WTC11 (cell line): ENCODE data around the gene OR5AU1.

Experiments used
- AFF4 ChIP-seq: sonication (generic); formaldehyde crosslinking; IDR thresholded peaks from 2 replicates; pipeline ENCODE4 v1.8.1; 2023; ENCODE audit warnings: mild to moderate bottlenecking, missing genetic modification reagents, borderline replicate concordance
- ATF1 ChIP-seq: sonication (generic); formaldehyde crosslinking; IDR thresholded peaks from 2 replicates; pipeline ENCODE4 v1.8.1; 2023; ENCODE audit warnings: mild to moderate bottlenecking, moderate library complexity, missing genetic modification reagents
- ETV6 ChIP-seq: sonication (generic); formaldehyde crosslinking; IDR thresholded peaks from 2 replicates; pipeline ENCODE4 v1.8.1; 2022; ENCODE audit warnings: mild to moderate bottlenecking, missing genetic modification reagents
- NR1H2 ChIP-seq: sonication (generic); formaldehyde crosslinking; IDR thresholded peaks from 2 replicates; pipeline ENCODE4 v1.9.0; 2021; ENCODE audit warnings: mild to moderate bottlenecking, moderate library complexity, missing genetic modification reagents
- OVOL2 ChIP-seq: fragments of 250-450 bp; sonication (Bioruptor Pico); IDR thresholded peaks from 2 replicates; pipeline ENCODE4 v1.9.0; 2021; ENCODE audit warnings: mild to moderate bottlenecking, borderline replicate concordance
- TEAD4 ChIP-seq: sonication (generic); formaldehyde crosslinking; IDR thresholded peaks from 2 replicates; pipeline ENCODE4 v1.8.0; 2022; ENCODE audit warnings: mild to moderate bottlenecking, missing genetic modification reagents
- TF ChIP-seq, protein P1 (sequence below): fragments of 200-600 bp; IDR thresholded peaks from 2 replicates; pipeline ENCODE4 v1.8.0; 2022; ENCODE audit warnings: antibody characterized with exemption
- TF ChIP-seq, protein P2 (sequence below): sonication (generic); formaldehyde crosslinking; IDR thresholded peaks from 2 replicates; pipeline ENCODE4 v1.8.0; 2022; ENCODE audit warnings: mild to moderate bottlenecking, missing genetic modification reagents
- TF ChIP-seq, protein P3 (sequence below): sonication (generic); formaldehyde crosslinking; IDR thresholded peaks from 2 replicates; pipeline ENCODE4 v1.8.1; 2023; ENCODE audit warnings: mild to moderate bottlenecking, moderate library complexity, missing genetic modification reagents

DNA sequence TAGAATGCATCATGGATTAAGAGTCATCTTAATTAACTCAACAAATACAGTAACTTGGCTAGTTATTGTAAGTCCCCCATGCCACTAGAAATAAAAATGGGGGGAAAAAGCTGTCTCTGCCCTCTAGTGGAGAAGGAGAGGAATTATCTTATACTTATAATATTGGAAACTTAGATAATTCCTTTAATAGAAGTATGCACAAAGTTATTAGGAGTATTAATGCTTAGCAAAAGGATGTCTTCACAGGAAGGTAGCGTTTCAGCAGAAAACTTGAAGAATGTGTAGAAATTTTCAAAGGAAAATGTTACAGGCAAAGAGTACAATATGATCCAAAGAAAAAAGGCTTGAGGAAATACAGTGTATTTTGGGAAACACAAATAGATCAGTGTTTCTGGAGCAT lies 19.8 kb downstream of the OR5AU1 start:
- TF ChIP-seq, protein P1, sequence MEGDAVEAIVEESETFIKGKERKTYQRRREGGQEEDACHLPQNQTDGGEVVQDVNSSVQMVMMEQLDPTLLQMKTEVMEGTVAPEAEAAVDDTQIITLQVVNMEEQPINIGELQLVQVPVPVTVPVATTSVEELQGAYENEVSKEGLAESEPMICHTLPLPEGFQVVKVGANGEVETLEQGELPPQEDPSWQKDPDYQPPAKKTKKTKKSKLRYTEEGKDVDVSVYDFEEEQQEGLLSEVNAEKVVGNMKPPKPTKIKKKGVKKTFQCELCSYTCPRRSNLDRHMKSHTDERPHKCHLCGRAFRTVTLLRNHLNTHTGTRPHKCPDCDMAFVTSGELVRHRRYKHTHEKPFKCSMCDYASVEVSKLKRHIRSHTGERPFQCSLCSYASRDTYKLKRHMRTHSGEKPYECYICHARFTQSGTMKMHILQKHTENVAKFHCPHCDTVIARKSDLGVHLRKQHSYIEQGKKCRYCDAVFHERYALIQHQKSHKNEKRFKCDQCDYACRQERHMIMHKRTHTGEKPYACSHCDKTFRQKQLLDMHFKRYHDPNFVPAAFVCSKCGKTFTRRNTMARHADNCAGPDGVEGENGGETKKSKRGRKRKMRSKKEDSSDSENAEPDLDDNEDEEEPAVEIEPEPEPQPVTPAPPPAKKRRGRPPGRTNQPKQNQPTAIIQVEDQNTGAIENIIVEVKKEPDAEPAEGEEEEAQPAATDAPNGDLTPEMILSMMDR = peak; percentile 41
- TF ChIP-seq ETV6 = no peak
- no peak for TF ChIP-seq ATF1 (CRISPR knock-in tag)
- TF ChIP-seq, protein P2, sequence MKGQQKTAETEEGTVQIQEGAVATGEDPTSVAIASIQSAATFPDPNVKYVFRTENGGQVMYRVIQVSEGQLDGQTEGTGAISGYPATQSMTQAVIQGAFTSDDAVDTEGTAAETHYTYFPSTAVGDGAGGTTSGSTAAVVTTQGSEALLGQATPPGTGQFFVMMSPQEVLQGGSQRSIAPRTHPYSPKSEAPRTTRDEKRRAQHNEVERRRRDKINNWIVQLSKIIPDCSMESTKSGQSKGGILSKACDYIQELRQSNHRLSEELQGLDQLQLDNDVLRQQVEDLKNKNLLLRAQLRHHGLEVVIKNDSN (CRISPR knock-in tag) = no peak
- TF ChIP-seq NR1H2 (CRISPR knock-in tag) = no peak
- TF ChIP-seq, protein P3, sequence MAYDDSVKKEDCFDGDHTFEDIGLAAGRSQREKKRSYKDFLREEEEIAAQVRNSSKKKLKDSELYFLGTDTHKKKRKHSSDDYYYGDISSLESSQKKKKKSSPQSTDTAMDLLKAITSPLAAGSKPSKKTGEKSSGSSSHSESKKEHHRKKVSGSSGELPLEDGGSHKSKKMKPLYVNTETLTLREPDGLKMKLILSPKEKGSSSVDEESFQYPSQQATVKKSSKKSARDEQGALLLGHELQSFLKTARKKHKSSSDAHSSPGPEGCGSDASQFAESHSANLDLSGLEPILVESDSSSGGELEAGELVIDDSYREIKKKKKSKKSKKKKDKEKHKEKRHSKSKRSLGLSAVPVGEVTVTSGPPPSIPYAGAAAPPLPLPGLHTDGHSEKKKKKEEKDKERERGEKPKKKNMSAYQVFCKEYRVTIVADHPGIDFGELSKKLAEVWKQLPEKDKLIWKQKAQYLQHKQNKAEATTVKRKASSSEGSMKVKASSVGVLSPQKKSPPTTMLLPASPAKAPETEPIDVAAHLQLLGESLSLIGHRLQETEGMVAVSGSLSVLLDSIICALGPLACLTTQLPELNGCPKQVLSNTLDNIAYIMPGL = no peak
- TF ChIP-seq TEAD4 = no peak
- no peak for TF ChIP-seq AFF4
- no peak for TF ChIP-seq OVOL2
